ENCODE results near the gene GBP3. TPM values are rescaled to one million over a fixed set of nuclear protein-coding genes. Genes with fewer than 3 reads are reported as not detected.

The GBP3 gene
- total and polyA plus RNA-seq, 2 donors (not counting 1 experiment from before 2014, with no cell fraction given) = 9.3 to 16.4 TPM

DNA sequence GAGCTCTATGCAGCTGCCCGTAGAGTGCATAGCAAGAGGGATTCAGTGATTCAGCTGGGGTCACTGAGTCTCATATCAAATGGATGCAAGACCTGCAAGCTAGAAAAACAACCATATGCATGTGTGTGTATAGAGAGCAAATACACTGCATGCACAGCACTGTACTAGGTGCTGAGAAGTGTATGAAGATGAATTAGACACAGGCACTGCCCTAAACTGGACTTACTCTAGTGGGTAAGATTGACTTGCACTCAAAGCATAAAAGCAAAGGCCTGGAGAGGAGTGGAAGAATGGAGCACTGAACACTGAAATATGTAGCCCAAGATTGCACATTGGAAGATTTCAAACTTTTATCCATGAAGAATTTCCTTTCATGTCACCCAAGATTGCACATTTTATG is 47.8 kb upstream of the GBP3 start:
- Histone ChIP-seq H3K4me2 (replicated peaks; ENCODE audit: low read depth, low read length, poor library complexity, severe bottlenecking) (peak overlapping the region; percentile 68), H3K79me2 (ENCODE audit: control insufficient read depth, insufficient read depth, low read length) (peaks cover 2% of the 10 kb centered on the region), H3K27me3 (replicated peaks in 1 of 4; ENCODE audit: control extremely low read depth in 1 of 4, control insufficient read depth in 3 of 4, insufficient read depth in 4 of 4, low read length in 3 of 4) (no peaks in the 10 kb centered on the region), H3K9ac (ENCODE audit: low read length) (peak overlapping the region; percentile 61), H3K36me3 (replicated peaks in 1 of 2; ENCODE audit: control extremely low read depth in 1 of 2, control insufficient read depth in 1 of 2, extremely low read depth in 1 of 2, insufficient read depth in 2 of 2, low read length in 1 of 2) (no peaks in the 10 kb centered on the region), H3K27ac (ENCODE audit: low read length in 2 of 2) (no peak overlapping the region), H2AFZ (ENCODE audit: insufficient read depth, low read depth, low read length, poor library complexity, severe bottlenecking) (peak overlapping the region; percentile 78), H3K4me1 (ENCODE audit: control insufficient read depth in 2 of 2, insufficient read depth in 2 of 2, low read length in 2 of 2) (peaks cover 9 to 12% of the 10 kb centered on the region in 2 donors), H4K20me1 (ENCODE audit: control insufficient read depth, insufficient read depth, low read length, poor library complexity, severe bottlenecking) (no peaks in the 10 kb centered on the region), H3K9me3 (ENCODE audit: control extremely low read depth in 1 of 3, control insufficient read depth in 2 of 3, insufficient read depth in 1 of 3, low read length in 2 of 3) (peaks cover 0 to 3% (median 0%) of the 10 kb centered on the region in 3 donors), H3K4me3 (ENCODE audit: control extremely low read depth in 1 of 5, extremely low read depth in 1 of 5, insufficient read depth in 1 of 5, low read depth in 2 of 5, low read length in 4 of 5) (peak overlapping the region in 3 of 5 experiments; percentile 49 to 70 (median 50))
- intact Hi-C loops (cut with micrococcal nuclease) = no loop called here
- peaks cover 2% of the 10 kb centered on the region for H3K9me3 Mint-ChIP-seq (ENCODE audit: insufficient read depth)
- CTCF ChIA-PET = interaction anchor here (0.7 to 1.5 kb wide), 6 partner anchors 8 to 97 kb away, joined by 3 to 5 read pairs (median 4); no protein-coding TSS in a partner anchor
- no peak for TF ChIP-seq EZH2 (IDR thresholded peaks at IDR 0.05; ENCODE audit: borderline replicate concordance, insufficient read depth, low read depth, low read length, poor library complexity, severe bottlenecking)
- TF ChIP-seq, protein P1, sequence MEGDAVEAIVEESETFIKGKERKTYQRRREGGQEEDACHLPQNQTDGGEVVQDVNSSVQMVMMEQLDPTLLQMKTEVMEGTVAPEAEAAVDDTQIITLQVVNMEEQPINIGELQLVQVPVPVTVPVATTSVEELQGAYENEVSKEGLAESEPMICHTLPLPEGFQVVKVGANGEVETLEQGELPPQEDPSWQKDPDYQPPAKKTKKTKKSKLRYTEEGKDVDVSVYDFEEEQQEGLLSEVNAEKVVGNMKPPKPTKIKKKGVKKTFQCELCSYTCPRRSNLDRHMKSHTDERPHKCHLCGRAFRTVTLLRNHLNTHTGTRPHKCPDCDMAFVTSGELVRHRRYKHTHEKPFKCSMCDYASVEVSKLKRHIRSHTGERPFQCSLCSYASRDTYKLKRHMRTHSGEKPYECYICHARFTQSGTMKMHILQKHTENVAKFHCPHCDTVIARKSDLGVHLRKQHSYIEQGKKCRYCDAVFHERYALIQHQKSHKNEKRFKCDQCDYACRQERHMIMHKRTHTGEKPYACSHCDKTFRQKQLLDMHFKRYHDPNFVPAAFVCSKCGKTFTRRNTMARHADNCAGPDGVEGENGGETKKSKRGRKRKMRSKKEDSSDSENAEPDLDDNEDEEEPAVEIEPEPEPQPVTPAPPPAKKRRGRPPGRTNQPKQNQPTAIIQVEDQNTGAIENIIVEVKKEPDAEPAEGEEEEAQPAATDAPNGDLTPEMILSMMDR (IDR thresholded peaks at IDR 0.05) = no peak
- peaks cover 11% of the 10 kb centered on the region for H3K4me1 Mint-ChIP-seq
- POLR2A ChIA-PET = interaction anchor here (1.1 kb wide), 1 partner anchor 80 kb away, joined by 4 read pairs; no protein-coding TSS in a partner anchor
- WGBS (ENCODE audit: insufficient coverage) = no CpG with 5 or more reads among the region's 1 CpG
- H3K27ac Mint-ChIP-seq = no peak overlapping the region
- no peaks in the 10 kb centered on the region for H3K27me3 Mint-ChIP-seq
- ATAC-seq (ENCODE audit: low read depth) (no peak), DNase-seq (peak; percentile 8)
- H3K4me3 Mint-ChIP-seq = peak overlapping the region; percentile 78

DNA sequence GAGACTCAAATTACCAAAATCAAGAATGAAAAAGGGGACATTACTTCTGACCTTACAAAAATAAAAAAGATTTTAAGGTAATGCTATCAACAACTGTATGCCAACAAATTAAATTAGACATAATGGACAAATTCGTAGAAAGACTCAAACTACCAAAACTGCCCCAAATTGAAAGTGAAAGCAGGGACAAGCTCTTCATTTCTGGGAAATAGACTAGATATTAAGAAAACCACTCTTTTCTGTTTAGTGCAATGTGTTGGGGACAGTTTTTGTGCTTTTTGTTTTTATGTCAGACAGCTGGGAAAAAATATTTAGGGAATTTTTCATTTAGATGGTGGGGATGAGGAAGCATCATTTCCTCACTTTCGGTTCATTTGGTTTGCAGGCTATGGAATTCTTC is 47.3 kb upstream of the GBP3 start:
- H3K27me3 ChIP-seq (replicated peaks in 1 of 4; ENCODE audit: control extremely low read depth in 1 of 4, control insufficient read depth in 3 of 4, insufficient read depth in 4 of 4, low read length in 3 of 4) = no peaks in the 10 kb centered on the region
- H4K20me1 ChIP-seq (ENCODE audit: control insufficient read depth, insufficient read depth, low read length, poor library complexity, severe bottlenecking) = no peaks in the 10 kb centered on the region
- no CpG with 5 or more reads among the region's 2 CpGs for WGBS (ENCODE audit: insufficient coverage)
- ChIA-PET POLR2A (interaction anchor here (1.1 kb wide), 1 partner anchor 80 kb away, joined by 4 read pairs; no protein-coding TSS in a partner anchor), CTCF (interaction anchor here (0.7 to 1.5 kb wide), 6 partner anchors 9 to 96 kb away, joined by 3 to 5 read pairs (median 4); no protein-coding TSS in a partner anchor)
- H3K4me2 ChIP-seq (replicated peaks; ENCODE audit: low read depth, low read length, poor library complexity, severe bottlenecking) = peak overlapping the region; percentile 68
- Mint-ChIP-seq H3K4me3 (peak overlapping the region; percentile 78), H3K4me1 (peaks cover 17% of the 10 kb centered on the region), H3K27me3 (no peaks in the 10 kb centered on the region), H3K27ac (peak overlapping the region; percentile 16), H3K9me3 (ENCODE audit: insufficient read depth) (peaks cover 2% of the 10 kb centered on the region)
- intact Hi-C loops (cut with micrococcal nuclease) = no loop called here
- H3K4me3 ChIP-seq (ENCODE audit: control extremely low read depth in 1 of 5, extremely low read depth in 1 of 5, insufficient read depth in 1 of 5, low read depth in 2 of 5, low read length in 4 of 5) = peak overlapping the region in 4 of 5 experiments; percentile 22 to 70 (median 50)
- no peak for TF ChIP-seq EZH2 (IDR thresholded peaks at IDR 0.05; ENCODE audit: borderline replicate concordance, insufficient read depth, low read depth, low read length, poor library complexity, severe bottlenecking)
- TF ChIP-seq, protein P1 (IDR thresholded peaks at IDR 0.05) = no peak
- peaks cover 0 to 3% (median 0%) of the 10 kb centered on the region in 3 donors for H3K9me3 ChIP-seq (ENCODE audit: control extremely low read depth in 1 of 3, control insufficient read depth in 2 of 3, insufficient read depth in 1 of 3, low read length in 2 of 3)
- H3K4me1 ChIP-seq (ENCODE audit: control insufficient read depth in 2 of 2, insufficient read depth in 2 of 2, low read length in 2 of 2) = peaks cover 12 to 15% of the 10 kb centered on the region in 2 donors
- peak overlapping the region; percentile 61 for H3K9ac ChIP-seq (ENCODE audit: low read length)
- peaks cover 6% of the 10 kb centered on the region for H3K79me2 ChIP-seq (ENCODE audit: control insufficient read depth, insufficient read depth, low read length)
- DNase-seq (peak; percentile 23), ATAC-seq (ENCODE audit: low read depth) (no peak)
- no peaks in the 10 kb centered on the region for H3K36me3 ChIP-seq (replicated peaks in 1 of 2; ENCODE audit: control extremely low read depth in 1 of 2, control insufficient read depth in 1 of 2, extremely low read depth in 1 of 2, insufficient read depth in 2 of 2, low read length in 1 of 2)
- H2AFZ ChIP-seq (ENCODE audit: insufficient read depth, low read depth, low read length, poor library complexity, severe bottlenecking) = peak overlapping the region; percentile 78
- peak overlapping the region in 1 of 2 donors; percentile 52 for H3K27ac ChIP-seq (ENCODE audit: low read length in 2 of 2)

Measured in B cell (primary cell).